ENCODE measurements around the gene ZFR2.

DNA sequence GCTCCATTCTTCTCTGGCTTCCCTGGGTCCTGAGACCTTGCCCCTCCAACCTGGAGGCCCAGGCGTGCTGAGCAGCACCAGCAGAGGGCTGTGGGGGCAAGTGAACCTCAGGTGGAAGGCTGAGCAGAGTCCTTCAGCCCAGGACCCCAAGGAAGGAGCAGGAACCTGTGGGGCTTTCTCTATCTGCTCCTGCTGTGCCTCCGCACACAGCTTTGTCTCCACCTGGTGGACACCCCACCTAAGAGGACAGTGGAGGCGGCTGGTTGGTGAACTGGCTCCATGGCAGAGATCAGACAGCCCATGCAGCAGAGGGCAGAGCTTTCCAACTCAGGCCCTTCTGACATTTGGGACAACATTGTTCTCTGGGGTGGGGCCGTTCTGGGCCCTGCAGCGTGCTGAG lies 19.7 kb downstream of the ZFR2 start:
- TF ChIP-seq POLR2AphosphoS5 (IDR thresholded peaks at IDR 0.05) (no peak), POLR2A (IDR thresholded peaks at IDR 0.05) (no peak), EP300 (IDR thresholded peaks at IDR 0.05; ENCODE audit: low read depth) (no peak)
- TF ChIP-seq, protein P1, sequence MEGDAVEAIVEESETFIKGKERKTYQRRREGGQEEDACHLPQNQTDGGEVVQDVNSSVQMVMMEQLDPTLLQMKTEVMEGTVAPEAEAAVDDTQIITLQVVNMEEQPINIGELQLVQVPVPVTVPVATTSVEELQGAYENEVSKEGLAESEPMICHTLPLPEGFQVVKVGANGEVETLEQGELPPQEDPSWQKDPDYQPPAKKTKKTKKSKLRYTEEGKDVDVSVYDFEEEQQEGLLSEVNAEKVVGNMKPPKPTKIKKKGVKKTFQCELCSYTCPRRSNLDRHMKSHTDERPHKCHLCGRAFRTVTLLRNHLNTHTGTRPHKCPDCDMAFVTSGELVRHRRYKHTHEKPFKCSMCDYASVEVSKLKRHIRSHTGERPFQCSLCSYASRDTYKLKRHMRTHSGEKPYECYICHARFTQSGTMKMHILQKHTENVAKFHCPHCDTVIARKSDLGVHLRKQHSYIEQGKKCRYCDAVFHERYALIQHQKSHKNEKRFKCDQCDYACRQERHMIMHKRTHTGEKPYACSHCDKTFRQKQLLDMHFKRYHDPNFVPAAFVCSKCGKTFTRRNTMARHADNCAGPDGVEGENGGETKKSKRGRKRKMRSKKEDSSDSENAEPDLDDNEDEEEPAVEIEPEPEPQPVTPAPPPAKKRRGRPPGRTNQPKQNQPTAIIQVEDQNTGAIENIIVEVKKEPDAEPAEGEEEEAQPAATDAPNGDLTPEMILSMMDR (IDR thresholded peaks at IDR 0.05) = peak in 4 of 5 experiments; percentile 19 to 36 (median 28)

All from transverse colon (tissue), 4 donors.